A549 (cell line): Measurements from ENCODE around the gene SLC7A6OS. TPM values are rescaled to one million over a fixed set of nuclear protein-coding genes. Genes with fewer than 3 reads are reported as not detected.

Experiments used
- ATAC-seq, 2 experiments: fragments of 200-7000 bp in 1 of 2; fragments of >200 bp in 1 of 2; cut with Nextera tagmentation in 1 of 2; cut with Tn5 transposase in 1 of 2; 3 replicates each; pipeline versions ENCODE4 v1.8.0 to v1.9.1; 2018 to 2020; ENCODE audit warnings: mild to moderate bottlenecking in 1 of 2, moderate library complexity in 1 of 2
- CTCF ChIA-PET: fragments of 300-600 bp; sonication (Branson Sonifier 250); formaldehyde crosslinking; extraction: SDS; loops from one replicate; lab custom pipeline; 2021; ENCODE audit warnings: antibody characterized with exemption, inconsistent platforms; lab: Yijun Ruan, JAX
- POLR2A ChIA-PET: fragments of 350-600 bp; formaldehyde crosslinking; extraction: SDS; loops from one replicate; lab custom pipeline; 2021; ENCODE audit warnings: antibody characterized with exemption, inconsistent platforms; lab: Yijun Ruan, JAX
- DNase-seq, 2 experiments: peaks; one replicate each; pipeline versions ENCODE4 v3.0.0 to v3.0.0-alpha.2; 2011 to 2016; ENCODE audit warnings: low read depth in 1 of 2, low spot score in 1 of 2
- FAIRE-seq: peaks from 2 replicates; lab custom pipeline; 2011; peaks lifted over from hg19 to GRCh38; lab: Jason Lieb, UNC
- H3K27ac ChIP-seq, 2 experiments: fragments of >200 bp; sonication (Bioruptor Twin); formaldehyde crosslinking; 3 replicates each; pipeline ENCODE4 v1.5.1; 2016 to 2017
- H3K4me1 ChIP-seq: fragments of >200 bp; sonication (Bioruptor Twin); formaldehyde crosslinking; 3 replicates; pipeline ENCODE4 v1.6.1; 2016
- H3K4me2 ChIP-seq: fragments of >200 bp; sonication (Bioruptor Twin); formaldehyde crosslinking; 3 replicates; pipeline ENCODE4 v1.6.1; 2016
- H3K4me3 ChIP-seq: fragments of >200 bp; sonication (Bioruptor Twin); formaldehyde crosslinking; 3 replicates; pipeline ENCODE4 v1.5.1; 2016
- H3K9me3 ChIP-seq: fragments of >200 bp; sonication (Bioruptor Twin); formaldehyde crosslinking; 3 replicates; pipeline ENCODE4 v1.6.1; 2016
- BCL3 ChIP-seq: fragments of >200 bp; sonication (Bioruptor Twin); formaldehyde crosslinking; IDR thresholded peaks from 3 replicates; pipeline ENCODE4 v1.6.1; 2016
- CHD2 ChIP-seq: fragments of 150-350 bp; IDR thresholded peaks from 2 replicates; pipeline ENCODE4 v1.6.1; 2014; ENCODE audit warnings: low read length; ENCODE audit not compliant: partially characterized antibody
- CTCF ChIP-seq: fragments of >200 bp; sonication (Bioruptor Twin); formaldehyde crosslinking; IDR thresholded peaks from 3 replicates; pipeline ENCODE4 v1.5.1; 2016
- EHF ChIP-seq: fragments of 250-450 bp; sonication (Bioruptor Pico); IDR thresholded peaks from 2 replicates; pipeline ENCODE4 v1.5.0; 2020; ENCODE audit warnings: mild to moderate bottlenecking
- ELK1 ChIP-seq: fragments of 150-350 bp; IDR thresholded peaks from 2 replicates; pipeline ENCODE4 v1.6.1; 2014; ENCODE audit warnings: low read depth, mild to moderate bottlenecking, low read length
- ESRRA ChIP-seq: fragments of 150-350 bp; IDR thresholded peaks from 2 replicates; pipeline ENCODE4 v1.6.1; 2014; ENCODE audit warnings: mild to moderate bottlenecking, low read length, borderline replicate concordance
- FOXS1 ChIP-seq: fragments of 250-450 bp; sonication (Bioruptor Pico); IDR thresholded peaks from 2 replicates; pipeline ENCODE4 v1.5.0; 2020; ENCODE audit warnings: mild to moderate bottlenecking, moderate library complexity
- HEYL ChIP-seq: fragments of 250-450 bp; sonication (Bioruptor Pico); IDR thresholded peaks from 2 replicates; pipeline ENCODE4 v1.8.0; 2021; ENCODE audit warnings: mild to moderate bottlenecking, moderate library complexity
- HOXB13 ChIP-seq: fragments of 250-450 bp; sonication (Bioruptor Pico); IDR thresholded peaks from 2 replicates; pipeline ENCODE4 v1.5.0; 2020; ENCODE audit warnings: low read depth, mild to moderate bottlenecking, moderate library complexity
- HOXB5 ChIP-seq: fragments of 250-450 bp; sonication (Bioruptor Pico); IDR thresholded peaks from 2 replicates; pipeline ENCODE4 v1.5.0; 2020; ENCODE audit warnings: mild to moderate bottlenecking, moderate library complexity
- KDM1A ChIP-seq: fragments of 200-600 bp; sonication (generic); IDR thresholded peaks from 2 replicates; pipeline ENCODE4 v1.6.1; 2016; ENCODE audit warnings: low read depth, mild to moderate bottlenecking
- MAFK ChIP-seq: fragments of 450-650 bp; IDR thresholded peaks from 2 replicates; pipeline ENCODE4 v1.6.1; 2014; ENCODE audit not compliant: partially characterized antibody
- MAX ChIP-seq: IDR thresholded peaks from 2 replicates; pipeline ENCODE4 v1.6.1; 2012
- MAZ ChIP-seq: fragments of 150-350 bp; IDR thresholded peaks from 2 replicates; pipeline ENCODE4 v1.6.1; 2014; ENCODE audit warnings: antibody characterized with exemption, low read depth, low read length, borderline replicate concordance
- NPAS2 ChIP-seq: fragments of 250-450 bp; sonication (Bioruptor Pico); IDR thresholded peaks from 2 replicates; pipeline ENCODE4 v1.8.0; 2022; ENCODE audit warnings: mild to moderate bottlenecking, moderate library complexity, borderline replicate concordance
- PHF8 ChIP-seq: fragments of 200-600 bp; sonication (generic); IDR thresholded peaks from 2 replicates; pipeline ENCODE4 v1.6.1; 2016; ENCODE audit warnings: low read depth, mild to moderate bottlenecking, antibody characterized with exemption, moderate library complexity, borderline replicate concordance
- POLR2AphosphoS2 ChIP-seq: conservative IDR thresholded peaks from 2 replicates; pipeline ENCODE4 v1.6.1; 2012; ENCODE audit warnings: low read length, improper control_type of control experiment, inconsistent platforms
- REST ChIP-seq: fragments of 200-600 bp; sonication (generic); IDR thresholded peaks from 2 replicates; pipeline ENCODE4 v1.6.1; 2016; ENCODE audit warnings: antibody characterized with exemption, mild to moderate bottlenecking, moderate library complexity
- RNF2 ChIP-seq: fragments of 200-600 bp; sonication (generic); IDR thresholded peaks from 2 replicates; pipeline ENCODE4 v1.6.1; 2016; ENCODE audit warnings: low read depth, mild to moderate bottlenecking, antibody characterized with exemption, moderate library complexity, borderline replicate concordance
- ZC3H11A ChIP-seq: fragments of 450-650 bp; IDR thresholded peaks from 2 replicates; pipeline ENCODE4 v1.6.1; 2014; ENCODE audit warnings: antibody characterized with exemption, mild to moderate bottlenecking
- WGBS: methylation state at CpG from one replicate; pipeline ENCODE4 v1.1.6; 2017; ENCODE audit errors: missing lambda C conversion rate; 5-methylcytosine and 5-hydroxymethylcytosine counted together
- polyA plus RNA-seq, 4 experiments: library from polyadenylated mRNA; depleted of rRNA in 3 of 4; stranded (reverse); fragments of >200 nt; fragmentation: RNase III in 1 of 4; extraction: RNeasy Plus Mini Kit Qiagen cat#74134 plus additional on column Dnase treatment in 1 of 4; gene quantifications; 2 replicates in 3 of 4; 3 replicates in 1 of 4; pipeline ENCODE4 v1.2.3, GENCODE V29; 2011 to 2017

SLC7A6OS gene
- polyA plus RNA-seq, 2 of the 4 experiments (the other 2 are of a cell fraction): 10.4 to 11.9 TPM

GRCh38 chr16:68270353-68270752 is 40.4 kb downstream of the SLC7A6OS start (continued):
- TF ChIP-seq REST (no peak), EHF (no peak), ESRRA (no peak), RNF2 (no peak), HOXB5 (CRISPR knock-in tag) (no peak)

- Histone ChIP-seq H3K4me2 (no peak overlapping the region), H3K27ac (no peak overlapping the region), H3K4me3 (no peak overlapping the region), H3K9me3 (no peaks in the 10 kb centered on the region), H3K4me1 (peaks cover 43% of the 10 kb centered on the region)
- DNase-seq (no peak), ATAC-seq (no peak), FAIRE-seq (no peak)
- 94% methylated on average over 4 of the region's 4 CpGs for WGBS
- ChIA-PET CTCF (interaction anchor here (1.0 to 2.0 kb wide), 5 partner anchors 8 to 41 kb away, joined by 3 to 6 read pairs (median 4); partner anchors contain the start of genes PRMT7 and SLC7A6OS), POLR2A (no interaction called here)
- no peak for TF ChIP-seq NPAS2 (CRISPR knock-in tag)
- no peak for TF ChIP-seq CTCF
- no peak for TF ChIP-seq MAZ
- TF ChIP-seq HEYL: no peak
- TF ChIP-seq MAFK: no peak
- TF ChIP-seq HOXB13 (CRISPR knock-in tag): no peak
- TF ChIP-seq MAX: no peak
- no peak for TF ChIP-seq BCL3
- no peak for TF ChIP-seq PHF8
- TF ChIP-seq KDM1A: no peak
- no peak for TF ChIP-seq ELK1
- no peak for TF ChIP-seq CHD2
- no peak for TF ChIP-seq FOXS1 (CRISPR knock-in tag)
- TF ChIP-seq ZC3H11A: no peak
- TF ChIP-seq POLR2AphosphoS2: no peak
These were observed 41.0 kb downstream of the SLC7A6OS start for GRCh38 chr16:68269793-68270192.
